GM06990 (cell line): ENCODE measurements around the gene FRMD6.
"Not testable (repeated sequence)": the region's sequence is repeated elsewhere in the genome, so short reads cannot be mapped to it uniquely, and the experiment has no call there.

ENCODE experiments used
- DNase-seq: peaks from one replicate; pipeline ENCODE4 v3.0.0-alpha.2; 2011; ENCODE audit not compliant: insufficient read length; ENCODE audit errors: extremely low read depth
- H3K27me3 ChIP-seq: replicated peaks from 2 replicates; pipeline ENCODE4 v1.6.0; 2011; ENCODE audit warnings: low read length; ENCODE audit not compliant: control insufficient read depth, insufficient read depth
- H3K36me3 ChIP-seq: 2 replicates; pipeline ENCODE4 v1.5.1; 2011; ENCODE audit warnings: low read length; ENCODE audit not compliant: control insufficient read depth, insufficient read depth
- H3K4me3 ChIP-seq: replicated peaks from 2 replicates; pipeline ENCODE4 v1.5.1; 2011; ENCODE audit warnings: low read depth, mild to moderate bottlenecking, control low read depth, low read length
- TF ChIP-seq, protein P1 (sequence below): IDR thresholded peaks from 2 replicates; pipeline ENCODE4 v1.5.1; 2011; ENCODE audit warnings: low read length, control low read depth, mild to moderate bottlenecking, inconsistent platforms; ENCODE audit not compliant: insufficient read depth, poor library complexity, severe bottlenecking

FRMD6 gene

DNA sequence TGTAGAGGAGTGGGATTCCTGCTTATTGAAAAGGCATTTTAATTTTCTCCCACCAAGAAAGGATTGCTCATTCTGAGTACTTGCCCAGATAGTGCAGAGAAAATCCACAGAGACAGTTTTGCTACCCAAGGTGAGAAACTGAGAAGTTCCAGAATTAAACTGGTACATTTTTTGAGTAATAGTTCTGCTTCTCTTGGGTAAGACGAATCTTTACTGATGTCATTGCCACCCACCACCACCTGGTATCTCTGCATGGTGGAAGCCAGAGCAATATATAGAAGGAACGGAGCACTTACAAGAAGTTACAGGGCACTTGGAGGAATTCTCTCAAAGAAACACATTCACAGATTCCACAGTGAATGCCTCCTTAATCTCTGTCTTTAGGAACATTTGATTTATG is 20.7 kb upstream of the FRMD6 start:
- DNase-seq = no peak
- Histone ChIP-seq H3K27me3 (no peaks in the 10 kb centered on the region), H3K4me3 (no peak overlapping the region), H3K36me3 (no peaks in the 10 kb centered on the region)
- TF ChIP-seq, protein P1, sequence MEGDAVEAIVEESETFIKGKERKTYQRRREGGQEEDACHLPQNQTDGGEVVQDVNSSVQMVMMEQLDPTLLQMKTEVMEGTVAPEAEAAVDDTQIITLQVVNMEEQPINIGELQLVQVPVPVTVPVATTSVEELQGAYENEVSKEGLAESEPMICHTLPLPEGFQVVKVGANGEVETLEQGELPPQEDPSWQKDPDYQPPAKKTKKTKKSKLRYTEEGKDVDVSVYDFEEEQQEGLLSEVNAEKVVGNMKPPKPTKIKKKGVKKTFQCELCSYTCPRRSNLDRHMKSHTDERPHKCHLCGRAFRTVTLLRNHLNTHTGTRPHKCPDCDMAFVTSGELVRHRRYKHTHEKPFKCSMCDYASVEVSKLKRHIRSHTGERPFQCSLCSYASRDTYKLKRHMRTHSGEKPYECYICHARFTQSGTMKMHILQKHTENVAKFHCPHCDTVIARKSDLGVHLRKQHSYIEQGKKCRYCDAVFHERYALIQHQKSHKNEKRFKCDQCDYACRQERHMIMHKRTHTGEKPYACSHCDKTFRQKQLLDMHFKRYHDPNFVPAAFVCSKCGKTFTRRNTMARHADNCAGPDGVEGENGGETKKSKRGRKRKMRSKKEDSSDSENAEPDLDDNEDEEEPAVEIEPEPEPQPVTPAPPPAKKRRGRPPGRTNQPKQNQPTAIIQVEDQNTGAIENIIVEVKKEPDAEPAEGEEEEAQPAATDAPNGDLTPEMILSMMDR = no peak

DNA sequence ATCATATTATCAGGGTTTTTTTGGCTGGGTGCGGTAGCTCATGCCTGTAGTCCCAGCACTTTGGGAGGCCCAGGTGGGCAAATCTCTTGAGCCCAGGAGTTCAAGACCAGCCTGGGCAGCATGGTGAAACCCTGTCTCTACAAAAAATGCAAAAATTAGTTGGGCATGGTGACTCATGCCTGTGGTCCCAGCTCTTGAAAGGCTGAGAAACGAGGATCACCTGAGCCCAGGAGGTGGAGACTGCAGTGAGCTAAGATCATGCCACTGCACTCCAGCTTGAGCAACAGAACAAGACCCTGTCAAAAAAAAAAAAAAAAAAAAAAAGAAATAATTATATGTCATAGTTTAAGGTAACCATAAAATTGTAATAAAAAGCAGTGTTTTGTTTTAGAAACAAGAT is 18.4 kb upstream of the FRMD6 start:
- H3K36me3 ChIP-seq, DNase-seq, H3K4me3 ChIP-seq, H3K27me3 ChIP-seq: not testable (repeated sequence)

DNA sequence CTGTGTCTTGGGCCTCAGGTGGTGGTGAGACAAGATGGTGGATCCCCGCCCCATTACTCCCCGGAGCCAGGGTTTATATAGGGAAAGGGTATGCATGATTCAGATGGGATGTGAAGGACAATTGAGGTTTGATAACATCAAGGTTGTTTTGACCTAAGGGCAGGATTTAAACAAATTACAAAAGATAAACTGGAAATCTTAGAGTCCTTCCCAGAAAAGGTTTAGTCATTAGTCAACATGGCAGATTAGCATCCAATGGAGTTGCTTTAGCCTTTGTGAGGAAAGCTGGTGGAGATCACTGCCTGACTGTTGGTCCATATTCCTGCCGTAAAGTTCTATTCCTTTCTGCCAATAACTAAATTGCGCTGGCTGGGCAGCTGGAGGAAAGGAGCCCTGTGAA is 15.6 kb upstream of the FRMD6 start:
- DNase-seq = no peak
- TF ChIP-seq, protein P1 = no peak
- Histone ChIP-seq H3K4me3 (no peak overlapping the region), H3K36me3 (no peaks in the 10 kb centered on the region), H3K27me3 (no peaks in the 10 kb centered on the region)

DNA sequence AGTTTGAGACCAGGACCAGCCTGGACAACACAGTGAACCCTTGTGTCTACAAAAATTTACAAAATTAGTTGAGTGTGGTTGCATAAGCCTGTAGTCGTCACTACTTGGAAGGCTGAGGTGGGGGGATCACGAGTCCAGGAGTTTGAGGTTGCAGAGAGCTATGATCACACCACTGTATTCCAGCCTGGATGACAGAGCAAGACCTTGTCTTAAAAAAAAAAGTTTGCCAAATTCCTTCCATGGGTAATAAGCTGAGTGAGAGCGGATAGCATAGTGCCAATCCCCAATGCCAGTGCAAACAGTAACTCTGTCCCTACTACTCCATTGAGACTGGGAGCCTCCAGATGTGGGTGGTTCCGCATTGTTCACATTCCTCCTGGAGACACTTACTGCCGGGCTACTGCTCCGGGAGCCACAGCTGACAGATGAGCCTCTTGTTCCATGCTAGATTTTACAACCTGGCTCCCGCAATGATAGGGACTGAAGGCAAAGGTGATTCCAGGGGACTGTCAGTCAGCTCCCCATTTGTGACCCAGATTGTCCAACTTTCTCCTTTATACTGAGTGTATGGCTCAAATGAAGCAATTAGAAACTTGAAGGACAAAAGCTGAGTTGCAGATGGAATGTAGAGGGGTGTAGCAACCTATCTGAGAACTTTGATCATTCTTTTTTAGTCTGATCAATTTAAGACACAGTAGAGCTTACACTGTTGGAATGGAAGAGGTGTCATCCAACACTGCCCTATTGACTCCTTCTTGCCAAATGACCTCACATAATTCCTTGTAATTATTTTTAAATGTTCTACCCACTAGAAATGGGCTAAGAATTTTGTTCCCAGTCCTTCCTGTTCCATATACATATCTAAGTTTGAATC is 13.4 kb upstream of the FRMD6 start:
- Histone ChIP-seq H3K36me3 (no peaks in the 10 kb centered on the region), H3K4me3 (no peak overlapping the region), H3K27me3 (no peaks in the 10 kb centered on the region)
- TF ChIP-seq, protein P1 = no peak
- DNase-seq = no peak

DNA sequence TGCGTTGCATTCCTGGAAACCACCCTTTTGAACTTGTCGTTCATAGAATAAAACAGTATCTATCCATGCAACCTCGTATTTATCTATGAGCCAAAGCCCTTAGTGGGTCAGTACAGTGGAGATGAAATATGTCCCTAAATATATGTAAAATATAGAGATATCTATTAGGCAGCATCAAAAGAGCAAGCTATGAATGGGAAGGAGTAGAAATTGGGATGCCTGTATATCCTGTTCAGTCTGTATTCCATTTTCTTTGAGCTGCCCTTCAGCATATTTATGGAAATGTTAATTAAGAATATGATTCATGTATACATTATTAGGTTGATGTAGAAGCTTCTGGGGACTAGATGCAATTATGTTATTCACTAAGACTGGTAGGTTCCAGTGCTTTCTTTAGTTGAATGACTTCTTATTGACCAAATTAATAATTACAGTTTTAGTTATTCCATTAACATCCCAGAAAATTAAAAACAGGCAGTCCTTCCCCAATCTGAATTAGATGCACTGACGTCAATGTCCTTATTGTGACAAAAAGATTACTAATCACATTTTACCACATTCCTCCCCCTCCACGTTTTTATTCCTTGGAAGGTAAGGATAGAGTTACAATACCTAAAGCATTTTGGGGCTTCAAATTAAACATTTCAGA is 11.9 kb upstream of the FRMD6 start:
- H3K27me3 ChIP-seq = no peaks in the 10 kb centered on the region
- no peaks in the 10 kb centered on the region for H3K36me3 ChIP-seq
- DNase-seq = no peak
- H3K4me3 ChIP-seq = no peak overlapping the region
- TF ChIP-seq, protein P1 = no peak

DNA sequence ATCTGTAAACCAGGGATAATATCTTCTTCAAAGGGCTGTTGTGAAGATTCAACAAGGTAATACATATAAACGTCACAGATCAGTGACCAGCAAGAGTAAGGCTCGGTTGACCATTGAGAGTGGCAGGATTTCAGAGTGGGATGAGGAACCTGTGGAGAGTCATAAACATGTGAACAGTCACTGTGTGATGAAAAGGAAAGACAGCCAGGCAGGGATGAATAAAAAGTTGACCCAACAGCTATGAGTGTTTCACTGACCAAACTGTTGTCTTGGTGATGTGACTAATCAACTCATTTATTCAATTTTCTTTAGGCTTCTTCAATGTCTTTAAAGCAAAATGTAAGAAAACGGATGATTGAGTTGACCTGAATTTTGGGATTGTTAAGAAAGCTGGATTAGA is 8.6 kb upstream of the FRMD6 start:
- H3K36me3 ChIP-seq = no peaks in the 10 kb centered on the region
- H3K4me3 ChIP-seq = no peak overlapping the region
- no peaks in the 10 kb centered on the region for H3K27me3 ChIP-seq
- DNase-seq = no peak
- TF ChIP-seq, protein P1 = no peak
